Activated gamma-delta T cell (primary cell): ENCODE results near the gene FKBP8.

ENCODE experiments used
- DNase-seq: peaks from one replicate; lab custom pipeline; 2025; lab: John Stamatoyannopoulos, UW

Gene FKBP8

GRCh38 chr19:18502246-18502637 is 41.1 kb downstream of the FKBP8 start:
- DNase-seq: no peak

GRCh38 chr19:18501832-18502231 is 41.5 kb downstream of the FKBP8 start:
- no peak for DNase-seq

GRCh38 chr19:18501351-18501750 is 42.0 kb downstream of the FKBP8 start:
- DNase-seq: no peak

GRCh38 chr19:18500799-18501198 is 42.6 kb downstream of the FKBP8 start:
- no peak for DNase-seq

GRCh38 chr19:18500376-18500775 is 43.0 kb downstream of the FKBP8 start:
- no peak for DNase-seq

- no peak for DNase-seq
Measured at GRCh38 chr19:18499055-18499775, 44.2 kb downstream of the FKBP8 start.

- no peak for DNase-seq
Measured at GRCh38 chr19:18496980-18497256, 46.5 kb downstream of the FKBP8 start.

GRCh38 chr19:18496167-18496979 is 47.0 kb downstream of the FKBP8 start:
- peak; percentile 42 for DNase-seq

- DNase-seq: no peak
Measured at GRCh38 chr19:18495204-18495911, 48.0 kb downstream of the FKBP8 start.

GRCh38 chr19:18494267-18494607 is 49.1 kb downstream of the FKBP8 start:
- no peak for DNase-seq

GRCh38 chr19:18493440-18494266 is 49.7 kb downstream of the FKBP8 start:
- no peak for DNase-seq

- no peak for DNase-seq
Measured at GRCh38 chr19:18491995-18492953, 51.1 kb downstream of the FKBP8 start.

- DNase-seq: no peak
Measured at GRCh38 chr19:18490728-18491127, 52.6 kb downstream of the FKBP8 start.

- no peak for DNase-seq
Measured at GRCh38 chr19:18489627-18490184, 53.7 kb downstream of the FKBP8 start.

- DNase-seq: no peak
Measured at GRCh38 chr19:18488838-18489626, 54.3 kb downstream of the FKBP8 start.

GRCh38 chr19:18488403-18488723 is 55.0 kb downstream of the FKBP8 start:
- DNase-seq: no peak

GRCh38 chr19:18487576-18488402 is 55.6 kb downstream of the FKBP8 start:
- DNase-seq: no peak

GRCh38 chr19:18486746-18487145 is 56.6 kb downstream of the FKBP8 start:
- no peak for DNase-seq

- no peak for DNase-seq
Measured at GRCh38 chr19:18484992-18485391, 58.4 kb downstream of the FKBP8 start.
